ENCODE data around the gene UBA52.

DNA sequence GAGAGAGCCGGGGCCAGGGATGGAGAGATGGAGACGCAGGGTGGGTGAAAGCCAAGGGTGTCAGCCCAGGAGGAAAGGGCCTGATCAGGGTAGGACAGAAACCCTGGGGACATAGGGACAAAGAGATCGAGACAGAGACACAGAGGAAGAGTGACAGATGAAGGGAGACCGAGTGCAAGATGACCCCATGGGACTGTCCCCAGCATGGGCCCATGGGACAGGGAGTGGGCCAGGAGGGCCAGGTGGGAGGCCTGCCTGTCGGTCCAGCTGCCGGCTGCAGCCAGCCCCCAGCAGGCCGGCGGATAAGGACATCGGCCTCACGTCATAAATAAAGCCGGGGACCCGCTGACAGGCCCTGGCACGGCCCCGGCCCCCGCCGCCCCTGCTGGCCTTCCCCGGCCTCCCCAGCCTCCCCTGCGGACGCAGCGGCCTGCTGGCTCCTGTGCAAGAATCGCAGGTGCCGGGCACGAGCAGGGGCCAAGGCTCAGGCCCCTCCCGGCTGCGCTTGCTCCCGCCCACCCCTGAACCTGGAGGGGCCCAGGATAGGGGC, 23.2 kb downstream of the UBA52 start:
- TF ChIP-seq, protein P1, sequence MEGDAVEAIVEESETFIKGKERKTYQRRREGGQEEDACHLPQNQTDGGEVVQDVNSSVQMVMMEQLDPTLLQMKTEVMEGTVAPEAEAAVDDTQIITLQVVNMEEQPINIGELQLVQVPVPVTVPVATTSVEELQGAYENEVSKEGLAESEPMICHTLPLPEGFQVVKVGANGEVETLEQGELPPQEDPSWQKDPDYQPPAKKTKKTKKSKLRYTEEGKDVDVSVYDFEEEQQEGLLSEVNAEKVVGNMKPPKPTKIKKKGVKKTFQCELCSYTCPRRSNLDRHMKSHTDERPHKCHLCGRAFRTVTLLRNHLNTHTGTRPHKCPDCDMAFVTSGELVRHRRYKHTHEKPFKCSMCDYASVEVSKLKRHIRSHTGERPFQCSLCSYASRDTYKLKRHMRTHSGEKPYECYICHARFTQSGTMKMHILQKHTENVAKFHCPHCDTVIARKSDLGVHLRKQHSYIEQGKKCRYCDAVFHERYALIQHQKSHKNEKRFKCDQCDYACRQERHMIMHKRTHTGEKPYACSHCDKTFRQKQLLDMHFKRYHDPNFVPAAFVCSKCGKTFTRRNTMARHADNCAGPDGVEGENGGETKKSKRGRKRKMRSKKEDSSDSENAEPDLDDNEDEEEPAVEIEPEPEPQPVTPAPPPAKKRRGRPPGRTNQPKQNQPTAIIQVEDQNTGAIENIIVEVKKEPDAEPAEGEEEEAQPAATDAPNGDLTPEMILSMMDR (IDR thresholded peaks at IDR 0.05; ENCODE audit: poor library complexity, severe bottlenecking): no peak
- TF ChIP-seq EP300 (conservative IDR thresholded peaks at IDR 0.05; ENCODE audit: poor library complexity, severe bottlenecking) (no peak), POLR2AphosphoS5 (IDR thresholded peaks at IDR 0.05) (no peak)

Data from neural cell (in vitro differentiated cells).